D341Med (cell line): Measurements from ENCODE around the gene MAPK8IP3.

ENCODE experiments used
- DNase-seq: peaks from one replicate; pipeline ENCODE4 v3.0.0; 2012; ENCODE audit warnings: low spot score

MAPK8IP3 gene

GRCh38 chr16:1741553-1742165 is 35.7 kb downstream of the MAPK8IP3 start:
- DNase-seq, result no peak

- DNase-seq, result no peak
Measured at GRCh38 chr16:1743376-1744337, 37.7 kb downstream of the MAPK8IP3 start.

GRCh38 chr16:1744338-1744840 is 38.4 kb downstream of the MAPK8IP3 start:
- no peak for DNase-seq

GRCh38 chr16:1745181-1745899 is 39.3 kb downstream of the MAPK8IP3 start:
- no peak for DNase-seq

- no peak for DNase-seq
Measured at GRCh38 chr16:1745900-1746692, 40.1 kb downstream of the MAPK8IP3 start.

- DNase-seq, result no peak
Measured at GRCh38 chr16:1746693-1747195, 40.7 kb downstream of the MAPK8IP3 start.

- DNase-seq, result no peak
Measured at GRCh38 chr16:1747934-1748333, 41.9 kb downstream of the MAPK8IP3 start.

- DNase-seq, result no peak
Measured at GRCh38 chr16:1749152-1750117, 43.4 kb downstream of the MAPK8IP3 start.

GRCh38 chr16:1751946-1752345 is 46.0 kb downstream of the MAPK8IP3 start:
- DNase-seq, result no peak

GRCh38 chr16:1752853-1753252 is 46.9 kb downstream of the MAPK8IP3 start:
- no peak for DNase-seq

GRCh38 chr16:1754204-1754603 is 48.2 kb downstream of the MAPK8IP3 start:
- no peak for DNase-seq

- no peak for DNase-seq
Measured at GRCh38 chr16:1757714-1758461, 51.9 kb downstream of the MAPK8IP3 start.

GRCh38 chr16:1758923-1759322 is 52.9 kb downstream of the MAPK8IP3 start:
- no peak for DNase-seq

- DNase-seq, result no peak
Measured at GRCh38 chr16:1759511-1759910, 53.5 kb downstream of the MAPK8IP3 start.

- DNase-seq, result no peak
Measured at GRCh38 chr16:1760911-1761310, 54.9 kb downstream of the MAPK8IP3 start.

GRCh38 chr16:1761751-1762150 is 55.8 kb downstream of the MAPK8IP3 start:
- no peak for DNase-seq

GRCh38 chr16:1762196-1762878 is 56.3 kb downstream of the MAPK8IP3 start:
- peak; percentile 67 for DNase-seq

GRCh38 chr16:1762879-1763520 is 57.0 kb downstream of the MAPK8IP3 start:
- DNase-seq, result no peak
